Superior temporal gyrus (tissue), 1 donor: ENCODE data around the gene BCKDHA.

ENCODE experiments used
- DNase-seq: peaks from one replicate; pipeline ENCODE4 v3.0.0-alpha.2; 2016; ENCODE audit errors: extremely low spot score

Gene BCKDHA

DNA sequence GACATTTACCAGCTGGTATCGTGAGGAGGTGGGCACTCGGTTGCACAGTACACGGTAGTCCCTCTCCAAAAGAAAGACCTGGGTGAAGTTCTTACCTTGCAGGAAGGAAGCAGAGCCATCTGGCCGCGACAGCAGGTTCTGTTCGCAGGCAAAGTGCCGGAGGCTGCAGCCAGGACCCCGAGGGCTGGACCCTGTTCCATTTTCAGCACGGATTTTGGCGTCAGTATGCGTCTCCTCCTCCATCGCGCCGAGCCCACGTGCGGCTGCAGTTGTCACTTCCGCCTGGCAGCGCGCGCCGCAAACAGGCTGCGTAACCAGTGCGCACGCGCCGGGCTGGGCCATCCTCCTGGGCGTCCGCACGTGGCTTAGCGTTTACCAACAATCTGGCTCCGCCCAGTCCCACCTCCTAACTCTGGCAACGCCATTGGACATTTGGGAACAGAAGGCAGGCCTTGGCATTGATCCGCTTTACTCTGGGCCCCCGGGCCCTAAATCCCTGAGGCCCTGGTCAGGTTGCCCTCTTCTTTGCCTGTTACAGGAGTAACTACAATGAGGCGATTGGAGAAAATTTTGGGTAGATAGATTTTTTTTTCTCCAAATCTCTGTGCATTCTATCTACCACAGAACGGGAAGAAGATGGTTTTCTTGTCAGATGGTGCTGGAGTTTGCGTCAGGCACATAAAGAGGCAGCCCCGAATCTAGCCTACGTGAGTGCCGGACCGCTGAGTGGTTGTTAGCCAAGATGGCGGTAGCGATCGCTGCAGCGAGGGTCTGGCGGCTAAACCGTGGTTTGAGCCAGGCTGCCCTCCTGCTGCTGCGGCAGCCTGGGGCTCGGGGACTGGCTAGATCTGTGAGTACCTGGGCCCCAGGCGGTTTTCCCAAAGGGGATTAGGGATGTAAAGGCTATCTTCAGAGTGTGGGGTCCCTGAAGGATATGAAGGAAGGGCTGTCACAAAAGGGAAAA, at the start of gene BCKDHA, which contains the start of gene EXOSC5:
BCKDHA (plus strand) TSS at position 733 of the 964 bp plus-strand sequence; CDS start at position 743, 10 bp downstream.
EXOSC5 (minus strand) TSS at position 274 of the 964 bp plus-strand sequence; CDS start at position 243, 31 bp downstream.
- peak; percentile 100 for DNase-seq

DNA sequence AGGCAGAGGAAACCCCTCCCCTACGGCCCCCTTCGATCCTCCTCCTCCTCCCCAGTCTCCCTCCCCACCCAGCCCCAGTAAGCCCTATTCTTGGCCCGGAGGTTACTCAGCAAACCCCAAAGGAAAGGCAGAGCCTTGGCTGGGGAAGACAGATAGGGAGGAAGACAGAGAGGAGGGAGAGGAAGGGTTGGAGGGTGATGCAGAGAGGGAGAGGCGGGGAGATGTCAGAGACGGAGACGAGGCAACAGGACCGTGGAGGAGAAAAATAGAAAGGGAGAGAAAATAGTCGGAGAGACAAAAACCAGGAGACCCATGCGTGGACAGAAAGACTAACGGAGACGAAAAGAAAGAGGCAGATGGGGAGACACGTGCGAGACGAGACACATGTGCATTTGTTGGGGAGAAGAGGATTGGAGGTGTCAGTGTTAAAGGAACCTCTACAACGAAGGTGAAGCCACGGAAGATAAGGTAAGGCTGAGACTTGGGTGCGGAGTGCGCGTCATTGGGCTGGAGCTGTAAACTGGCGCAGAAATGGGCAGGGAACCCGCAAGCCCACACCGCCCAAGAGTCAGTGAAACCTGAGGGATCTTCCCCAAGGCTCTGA, 46.8 kb upstream of the BCKDHA start:
- DNase-seq, result no peak

DNA sequence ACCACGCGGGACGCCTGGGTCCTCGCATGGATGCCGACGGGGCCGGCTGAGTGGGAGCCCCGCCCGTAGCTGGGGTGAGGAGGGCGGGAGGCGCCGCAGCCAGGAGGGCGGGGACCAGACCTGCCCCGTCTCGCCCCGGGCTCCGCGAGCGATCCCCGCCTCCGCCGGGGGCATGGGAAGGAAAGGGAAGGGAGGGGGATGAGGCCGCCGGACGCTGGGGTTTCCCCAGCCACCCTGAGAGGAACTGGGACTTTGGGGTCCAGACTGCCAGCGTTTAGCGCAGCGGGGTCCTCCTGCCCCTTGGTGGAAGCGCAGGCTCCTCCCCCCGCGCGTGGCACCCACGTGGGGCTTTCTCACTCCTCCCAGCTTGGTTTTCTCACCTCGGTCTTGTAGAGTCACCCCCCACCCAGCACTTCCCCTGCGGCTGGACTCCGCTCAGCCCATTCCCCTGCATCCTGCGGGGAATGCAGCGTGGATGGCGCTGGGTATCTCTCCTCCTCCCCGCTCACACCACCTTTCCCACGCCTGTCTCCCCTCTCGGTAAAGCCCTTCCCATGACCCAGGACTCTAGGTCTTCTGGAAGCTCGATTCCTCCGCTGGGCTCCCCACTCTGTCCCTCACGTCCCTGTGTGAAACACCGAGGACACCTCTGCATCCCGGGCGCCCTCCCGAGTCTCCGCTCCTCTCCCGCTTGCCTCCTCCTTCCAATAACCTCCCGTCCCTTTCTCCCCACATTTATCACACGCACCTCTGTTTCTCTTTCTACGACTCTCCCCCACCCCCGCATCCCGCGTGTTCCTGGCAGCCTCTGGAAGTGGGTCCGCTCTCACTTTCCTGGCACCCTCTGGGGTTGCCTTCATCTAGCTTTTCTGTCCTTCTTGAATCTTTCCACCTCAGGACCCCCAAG, 46.0 kb upstream of the BCKDHA start:
- no peak for DNase-seq

- no peak for DNase-seq
Measured at GRCh38 chr19:41352279-41352608, 45.4 kb upstream of the BCKDHA start.

DNA sequence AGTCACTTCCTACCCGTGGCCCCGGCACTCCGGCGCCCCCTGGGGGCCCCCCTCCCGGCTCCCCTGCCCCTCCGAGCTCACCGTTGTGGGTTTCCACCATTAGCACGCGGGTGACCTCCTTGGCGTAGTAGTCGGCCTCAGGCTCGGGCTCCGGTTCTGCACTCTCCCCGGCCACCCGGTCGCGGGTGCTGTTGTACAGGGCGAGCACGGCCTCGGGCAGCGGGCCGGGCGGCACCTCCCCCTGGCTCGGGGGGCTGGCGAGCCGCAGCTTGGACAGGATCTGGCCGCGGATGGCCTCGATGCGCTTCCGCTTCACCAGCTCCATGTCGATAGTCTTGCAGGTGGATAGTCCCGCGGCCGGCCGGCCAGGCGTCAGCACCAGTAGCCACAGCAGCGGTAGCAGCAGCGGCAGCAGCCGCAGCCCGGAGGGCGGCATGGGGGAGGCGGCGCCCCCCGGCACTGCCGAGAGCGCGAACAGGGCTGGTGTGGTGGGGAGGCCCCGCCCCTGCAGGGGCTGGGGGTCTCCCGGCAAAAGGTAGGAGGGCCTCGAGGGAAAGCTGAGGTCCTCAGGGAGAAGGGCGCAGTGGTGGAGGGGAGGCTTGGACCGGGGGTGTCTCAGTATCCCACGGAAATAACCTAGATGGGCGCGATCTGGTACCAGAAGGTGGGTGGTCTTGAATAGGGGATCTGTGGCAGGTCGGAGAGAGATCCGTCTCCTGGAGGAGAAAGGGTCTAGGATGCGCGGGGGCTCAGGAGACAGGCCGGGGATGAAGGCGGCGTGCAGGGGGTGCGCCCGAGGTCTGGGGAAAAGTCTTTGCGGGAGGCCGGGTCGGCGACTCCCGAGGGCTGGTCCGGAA, 44.8 kb upstream of the BCKDHA start:
- DNase-seq, result no peak

DNA sequence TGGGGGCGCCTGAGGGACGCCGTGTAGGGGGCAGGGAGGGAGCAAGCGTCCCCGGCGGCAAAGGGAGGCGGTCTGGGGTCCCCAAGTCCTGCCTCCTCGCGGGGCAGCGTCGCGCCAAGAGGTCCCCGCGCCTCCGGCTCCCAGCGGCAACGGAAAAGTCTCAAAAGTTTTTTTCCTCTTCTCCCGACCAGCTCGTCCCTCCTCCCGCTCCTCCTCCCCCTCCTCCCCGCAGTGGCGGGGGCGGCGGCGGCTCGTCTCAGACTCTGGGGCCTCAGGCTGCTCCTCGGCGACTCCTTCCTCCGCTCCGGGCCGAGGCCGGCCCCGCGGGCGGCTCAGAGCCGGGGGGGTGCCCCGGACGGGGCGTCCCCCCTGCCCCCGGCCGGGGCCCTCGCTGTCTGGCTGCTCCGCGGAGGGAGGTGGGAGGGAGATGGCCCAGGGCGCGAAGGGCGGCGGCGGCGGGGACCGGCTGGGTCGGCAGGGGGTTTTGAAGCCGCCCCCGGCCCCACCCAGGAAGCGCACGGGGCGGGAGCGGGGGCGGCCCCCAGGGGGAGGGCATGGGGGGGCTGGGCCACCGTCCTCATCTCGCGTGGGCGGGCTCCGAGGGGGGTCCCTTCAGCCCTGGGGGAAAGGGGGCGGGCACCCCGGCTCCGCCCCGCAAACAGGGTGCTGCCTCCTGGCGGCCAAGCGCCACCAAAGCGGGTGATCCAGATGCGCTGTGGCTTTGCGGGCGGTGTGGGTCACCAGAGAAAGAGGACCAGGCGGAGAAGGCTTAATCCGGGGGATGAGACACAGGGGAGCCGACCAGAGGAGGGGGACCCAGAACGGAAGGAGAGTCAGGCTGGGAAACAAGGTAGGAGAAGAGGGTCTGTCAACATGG, 43.9 kb upstream of the BCKDHA start, which contains the start of gene TGFB1:
TGFB1 (minus strand) TSS at position 457 of the 877 bp plus-strand sequence. CDS start 878 bp downstream, outside the sequence.
- no peak for DNase-seq

- no peak for DNase-seq
Measured at GRCh38 chr19:41354343-41354953, 43.2 kb upstream of the BCKDHA start.

GRCh38 chr19:41355035-41355434, 42.6 kb upstream of the BCKDHA start:
- no peak for DNase-seq

DNA sequence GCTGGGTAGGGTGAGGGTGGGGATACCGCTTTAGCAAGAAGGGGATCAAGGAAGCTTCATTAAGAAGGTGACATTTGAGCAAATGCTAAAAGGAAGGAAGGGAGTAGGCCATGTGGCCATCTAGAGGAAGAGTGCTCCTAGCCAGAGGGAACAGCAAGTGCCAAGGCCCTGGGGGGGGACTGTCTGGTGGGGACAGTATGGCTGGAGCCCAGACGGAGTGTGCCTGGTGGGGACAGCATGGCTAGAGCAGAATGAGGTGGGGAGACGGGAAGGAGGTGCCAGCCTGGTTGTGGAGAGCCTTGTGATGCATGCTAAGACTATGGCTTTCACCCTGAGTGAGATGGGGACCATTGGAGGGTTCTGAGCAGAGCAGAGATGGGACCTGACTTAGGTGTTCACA, 41.8 kb upstream of the BCKDHA start:
- no peak for DNase-seq

DNA sequence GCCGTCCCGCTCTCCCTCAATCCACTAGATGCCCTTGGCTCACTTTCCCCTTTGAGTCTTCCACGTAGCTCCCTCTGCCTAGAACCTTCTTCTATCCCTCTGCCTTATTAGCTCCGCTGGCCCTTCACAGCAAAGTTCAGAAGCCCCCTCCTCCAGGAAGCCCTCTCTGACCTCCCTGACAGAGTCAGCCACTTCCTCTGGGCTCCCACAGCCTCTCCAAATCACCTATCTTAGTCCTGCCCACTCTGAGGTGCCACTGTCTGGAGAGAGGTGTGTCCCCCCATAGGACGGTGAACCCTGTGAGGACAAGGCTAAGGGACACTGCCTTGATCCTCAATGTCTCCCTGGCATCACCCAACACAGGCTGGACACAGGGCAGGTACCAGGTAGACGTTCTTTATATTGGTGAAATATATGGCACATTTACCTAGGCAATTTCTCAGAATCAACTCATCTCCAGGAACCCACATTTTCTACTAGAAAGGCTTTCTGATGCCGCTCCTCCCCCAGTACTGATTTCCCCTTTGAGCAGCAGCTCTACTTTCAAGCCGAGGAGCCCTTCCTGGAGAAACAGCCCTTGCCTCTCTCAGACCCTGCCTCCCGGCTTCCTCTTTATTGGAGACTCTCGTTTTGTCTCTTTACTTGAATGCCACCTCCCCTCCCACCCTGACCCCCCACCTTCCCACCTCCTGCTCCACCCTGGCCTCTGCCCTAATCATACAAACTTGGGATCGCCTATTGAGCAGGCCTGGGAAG, 40.5 kb upstream of the BCKDHA start:
- DNase-seq, result no peak

DNA sequence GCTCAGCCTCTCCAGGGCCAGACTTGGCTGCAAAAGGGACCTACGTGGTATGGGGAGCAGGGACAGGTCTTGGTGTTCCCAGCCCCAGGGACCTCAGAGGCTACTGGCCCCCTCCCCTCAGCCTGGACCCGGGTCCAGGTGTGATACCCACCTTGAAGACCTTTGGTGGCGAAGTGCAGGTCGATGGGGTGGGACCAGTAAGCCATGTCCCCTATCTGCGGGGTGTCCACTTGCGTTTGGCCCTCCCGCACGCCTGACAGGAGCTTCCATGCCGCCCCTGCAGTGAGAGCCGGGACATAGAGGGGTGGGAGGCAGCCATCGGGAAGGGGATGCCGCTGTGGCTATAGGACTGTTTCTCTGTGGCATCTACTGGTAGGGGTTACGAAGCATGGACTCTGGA, 39.9 kb upstream of the BCKDHA start:
- DNase-seq, result no peak

DNA sequence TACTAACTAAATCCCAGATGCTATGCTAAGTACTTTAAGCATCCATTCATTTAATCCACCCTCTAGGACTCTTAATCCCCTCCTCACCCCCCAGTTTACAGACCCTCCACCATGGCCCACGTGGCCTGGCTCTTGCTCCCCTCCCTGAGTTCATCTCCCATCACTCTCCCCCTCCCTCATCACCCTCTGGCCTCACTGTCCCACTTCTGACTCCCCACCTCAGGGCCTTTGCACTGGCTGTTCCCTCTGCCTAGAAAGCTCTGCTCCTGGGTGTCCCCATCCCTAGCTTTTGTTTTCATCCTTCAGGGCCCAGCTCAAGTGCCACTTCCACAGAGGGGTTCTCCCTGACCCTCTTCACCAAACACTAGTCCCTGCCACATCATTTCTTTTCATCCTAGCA, 37.9 kb upstream of the BCKDHA start:
- no peak for DNase-seq

DNA sequence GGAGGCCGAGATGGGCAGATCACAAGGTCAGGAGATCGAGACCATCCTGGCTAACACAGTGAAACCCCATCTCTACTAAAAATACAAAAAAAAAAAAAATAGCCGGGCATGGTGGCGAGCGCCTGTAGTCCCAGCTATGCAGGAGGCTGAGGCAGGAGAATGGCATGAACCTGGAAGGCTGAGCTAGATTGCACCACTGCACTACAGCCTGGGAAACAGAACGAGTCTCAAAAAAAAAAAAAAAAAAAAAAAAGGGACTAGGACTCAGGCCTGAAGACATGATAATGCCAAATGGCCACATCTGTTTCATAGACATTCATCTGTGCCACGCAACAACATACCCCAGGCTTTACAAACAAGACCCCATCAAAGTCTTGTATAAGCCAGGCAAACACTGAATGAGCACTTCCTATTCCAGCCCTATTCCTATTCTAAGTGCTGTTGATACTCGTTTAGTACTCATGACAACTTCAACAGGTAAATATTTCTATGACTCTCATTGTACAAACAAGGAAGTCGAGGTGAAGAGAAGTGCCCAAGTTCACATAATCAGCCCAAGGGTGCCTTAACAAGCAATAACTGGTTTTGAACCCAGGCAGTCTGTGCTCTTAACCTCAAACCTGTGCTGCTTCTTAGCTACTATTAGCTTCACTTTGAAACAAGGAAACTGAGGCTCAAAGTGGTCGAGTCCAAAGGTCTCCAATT, 35.3 kb upstream of the BCKDHA start:
- no peak for DNase-seq

DNA sequence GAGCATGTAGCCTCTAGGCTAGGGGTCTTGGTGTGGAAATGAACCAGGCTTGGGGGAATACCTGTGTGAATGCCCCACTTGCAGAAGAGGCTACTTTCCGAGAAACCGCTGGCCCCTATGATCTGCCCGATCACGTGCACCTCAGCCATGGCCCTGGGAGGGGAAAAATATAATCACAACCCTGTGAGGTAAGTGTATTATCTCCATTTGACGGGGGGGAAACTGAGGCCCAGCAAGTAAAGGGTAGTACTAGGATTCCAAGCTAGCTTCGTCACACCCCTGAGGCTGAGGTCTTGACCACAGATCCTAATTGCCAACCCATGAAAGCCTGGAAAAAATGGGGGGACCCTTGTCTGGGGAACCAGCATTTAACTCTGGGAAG, 34.3 kb upstream of the BCKDHA start:
- no peak for DNase-seq

- peak; percentile 99 for DNase-seq
Measured at GRCh38 chr19:41363753-41364523, 33.7 kb upstream of the BCKDHA start, which contains the start of gene B9D2. Gene B9D2, minus strand, starts transcription at chr19:41364149. Its CDS starts 630 bp downstream, at chr19:41363519.

- no peak for DNase-seq
Measured at GRCh38 chr19:41364524-41365391, 32.9 kb upstream of the BCKDHA start.
